ENCODE results near the gene CC2D1B.

GRCh38 chr1:52402860-52403240 lies 36.8 kb upstream of the CC2D1B start:
- no peak for TF ChIP-seq POLR2AphosphoS5 (IDR thresholded peaks at IDR 0.05; ENCODE audit: borderline replicate concordance, low read depth, low read length)
- no peak for TF ChIP-seq EZH2 (IDR thresholded peaks at IDR 0.05)

Measured in SK-N-MC (cell line).